ENCODE results near the gene ALOX5.

The ALOX5 gene

DNA sequence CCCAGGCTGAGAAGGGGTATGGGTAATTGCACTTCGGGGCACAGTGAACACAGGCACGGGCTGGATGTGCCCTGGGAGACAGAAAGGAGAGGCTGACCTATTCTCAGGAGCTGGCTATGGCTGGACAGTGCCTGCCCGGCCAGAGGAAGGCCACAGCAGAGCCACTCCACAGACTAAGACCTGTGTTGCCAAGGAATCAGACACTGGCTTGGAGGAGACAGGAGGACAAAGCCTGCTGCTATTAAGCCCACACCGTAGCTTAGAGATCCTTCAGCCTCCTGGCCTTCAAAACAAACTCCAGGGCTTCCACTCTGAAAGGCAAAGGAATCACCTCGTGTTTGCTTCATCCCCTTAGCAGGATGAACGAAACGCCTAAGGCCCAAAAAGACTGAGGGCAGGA is 82.2 kb downstream of the ALOX5 start:
- WGBS, 2 experiments (ENCODE audit: insufficient coverage in 2 of 2) = 86 to 93% methylated on average over 5 to 6 of the region's 7 CpGs
- H3K27ac ChIP-seq (ENCODE audit: low read depth, low read length, severe bottlenecking) = no peak overlapping the region
- no peaks in the 10 kb centered on the region for H3K9me3 ChIP-seq (ENCODE audit: control insufficient read depth, low read length)
- H3K4me3 ChIP-seq (ENCODE audit: extremely low read depth, insufficient read depth, low read length, poor library complexity, severe bottlenecking) = no peak overlapping the region
- peaks cover 12% of the 10 kb centered on the region for H3K36me3 ChIP-seq (ENCODE audit: control insufficient read depth, insufficient read depth, low read length)
- H3K4me1 ChIP-seq (ENCODE audit: control insufficient read depth, insufficient read depth, low read length, poor library complexity, severe bottlenecking) = peaks cover 5% of the 10 kb centered on the region

DNA sequence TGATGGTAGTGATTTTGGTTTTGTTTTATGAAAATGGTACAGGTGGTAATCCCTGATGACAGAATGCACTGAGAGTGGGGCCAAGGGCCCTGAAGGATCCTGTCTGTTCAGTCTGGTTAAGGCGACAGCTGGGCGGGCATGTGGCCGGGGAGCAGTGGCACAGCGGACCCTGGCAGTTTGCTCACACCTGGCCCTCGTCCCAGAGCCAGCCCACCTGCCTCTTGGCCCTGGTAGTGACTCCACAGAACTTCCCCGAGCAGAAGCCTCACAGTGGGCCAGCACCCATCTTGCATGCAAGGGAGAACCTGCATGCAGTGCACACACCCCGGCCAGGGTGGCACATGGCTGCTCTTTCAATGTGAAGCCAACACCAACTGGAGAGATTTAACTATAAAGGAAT is 82.8 kb downstream of the ALOX5 start:
- H3K4me3 ChIP-seq (ENCODE audit: extremely low read depth, insufficient read depth, low read length, poor library complexity, severe bottlenecking) = no peak overlapping the region
- 91 to 93% methylated on average over 5 to 6 of the region's 7 CpGs for WGBS, 2 experiments (ENCODE audit: insufficient coverage in 2 of 2)
- H3K36me3 ChIP-seq (ENCODE audit: control insufficient read depth, insufficient read depth, low read length) = peaks cover 12% of the 10 kb centered on the region
- no peak overlapping the region for H3K27ac ChIP-seq (ENCODE audit: low read depth, low read length, severe bottlenecking)
- no peaks in the 10 kb centered on the region for H3K9me3 ChIP-seq (ENCODE audit: control insufficient read depth, low read length)
- H3K4me1 ChIP-seq (ENCODE audit: control insufficient read depth, insufficient read depth, low read length, poor library complexity, severe bottlenecking) = peaks cover 5% of the 10 kb centered on the region

DNA sequence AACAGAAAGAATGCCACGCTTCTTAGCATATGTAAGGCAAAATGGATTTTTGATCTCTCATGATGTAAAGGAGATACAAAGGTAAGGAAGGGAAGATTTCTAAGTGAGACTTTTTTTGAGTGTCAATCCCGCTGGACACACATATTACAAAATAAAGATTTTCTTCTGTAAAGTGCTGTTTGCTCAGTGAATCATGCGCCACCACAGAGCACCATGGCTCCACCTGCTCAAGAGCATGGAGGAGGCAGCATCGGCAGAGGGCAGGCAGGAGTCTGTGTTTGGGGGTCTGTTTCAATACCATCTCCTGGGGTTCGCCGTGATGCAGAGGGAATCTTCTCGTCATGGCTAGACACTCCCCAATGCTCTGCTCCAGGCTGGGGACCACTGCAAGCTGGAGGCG is 83.5 kb downstream of the ALOX5 start:
- Histone ChIP-seq H3K4me3 (ENCODE audit: extremely low read depth, insufficient read depth, low read length, poor library complexity, severe bottlenecking) (no peak overlapping the region), H3K9me3 (ENCODE audit: control insufficient read depth, low read length) (no peaks in the 10 kb centered on the region), H3K36me3 (ENCODE audit: control insufficient read depth, insufficient read depth, low read length) (peaks cover 12% of the 10 kb centered on the region), H3K27ac (ENCODE audit: low read depth, low read length, severe bottlenecking) (no peak overlapping the region), H3K4me1 (ENCODE audit: control insufficient read depth, insufficient read depth, low read length, poor library complexity, severe bottlenecking) (peaks cover 5% of the 10 kb centered on the region)
- 92 to 100% methylated on average over 5 to 7 of the region's 8 CpGs for WGBS, 2 experiments (ENCODE audit: insufficient coverage in 2 of 2)

DNA sequence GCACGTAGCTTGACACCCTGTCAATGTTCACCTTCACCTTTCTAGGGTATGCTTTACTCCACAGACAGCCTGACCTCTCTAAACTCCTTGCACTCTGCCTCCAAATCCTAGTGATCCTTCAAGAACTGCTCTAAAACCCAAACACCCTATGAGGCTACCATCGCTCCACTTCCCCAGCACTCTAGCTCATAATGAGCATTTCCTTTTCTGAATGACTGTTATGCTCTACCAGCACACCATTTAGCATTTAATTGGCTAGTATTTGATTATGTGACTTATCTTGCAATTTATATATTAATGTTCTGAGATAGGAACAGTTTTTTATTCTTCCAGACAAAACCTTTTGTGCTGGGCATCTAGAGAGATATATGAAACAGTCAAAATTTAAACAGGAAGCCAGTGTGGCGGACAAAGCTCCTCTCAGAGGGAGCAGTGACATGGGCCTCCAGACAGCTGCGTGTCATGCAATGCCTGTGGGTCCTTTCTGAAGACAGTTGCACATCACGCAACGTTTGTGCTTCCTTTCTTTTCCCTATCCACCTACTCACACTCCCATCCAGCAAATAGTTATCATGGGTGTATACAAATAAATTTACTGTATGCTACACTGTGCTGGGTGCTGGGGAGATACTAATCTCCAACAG is 86.3 kb downstream of the ALOX5 start:
- H3K36me3 ChIP-seq (ENCODE audit: control insufficient read depth, insufficient read depth, low read length) = peaks cover 12% of the 10 kb centered on the region
- WGBS, 2 experiments (ENCODE audit: insufficient coverage in 2 of 2) = 93 to 97% methylated on average over 4 of the region's 6 CpGs

DNA sequence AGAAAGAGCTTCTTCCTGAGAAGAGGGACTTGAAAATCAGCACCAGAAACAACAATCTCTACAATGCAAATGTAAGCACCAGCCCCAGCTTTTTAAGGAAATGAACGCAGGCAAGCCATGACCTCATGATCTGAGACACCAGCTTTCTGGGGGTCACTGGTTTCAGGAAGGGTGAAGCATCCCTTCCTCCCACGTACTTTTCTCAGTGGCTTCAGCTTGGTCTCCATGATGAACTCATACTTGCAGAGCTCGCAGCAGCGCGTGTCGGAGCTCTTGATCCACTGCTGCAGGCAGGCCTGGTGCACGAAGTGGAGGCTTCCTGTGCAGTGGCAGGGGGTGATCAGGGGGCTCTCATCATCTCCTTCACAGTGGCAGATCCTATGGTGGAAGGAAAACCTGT is 87.0 kb downstream of the ALOX5 start:
- 95 to 97% methylated on average over 7 of the region's 7 CpGs for WGBS, 2 experiments (ENCODE audit: insufficient coverage in 2 of 2)
- H3K4me3 ChIP-seq (ENCODE audit: extremely low read depth, insufficient read depth, low read length, poor library complexity, severe bottlenecking) = no peak overlapping the region
- no peaks in the 10 kb centered on the region for H3K9me3 ChIP-seq (ENCODE audit: control insufficient read depth, low read length)
- no peaks in the 10 kb centered on the region for H3K4me1 ChIP-seq (ENCODE audit: control insufficient read depth, insufficient read depth, low read length, poor library complexity, severe bottlenecking)
- peaks cover 12% of the 10 kb centered on the region for H3K36me3 ChIP-seq (ENCODE audit: control insufficient read depth, insufficient read depth, low read length)
- no peak overlapping the region for H3K27ac ChIP-seq (ENCODE audit: low read depth, low read length, severe bottlenecking)

More for the DNA sequence above, 86.3 kb downstream of the ALOX5 start:
- no peak overlapping the region for H3K27ac ChIP-seq (ENCODE audit: low read depth, low read length, severe bottlenecking)
- H3K9me3 ChIP-seq (ENCODE audit: control insufficient read depth, low read length) = no peaks in the 10 kb centered on the region
- H3K4me3 ChIP-seq (ENCODE audit: extremely low read depth, insufficient read depth, low read length, poor library complexity, severe bottlenecking) = no peak overlapping the region
- no peaks in the 10 kb centered on the region for H3K4me1 ChIP-seq (ENCODE audit: control insufficient read depth, insufficient read depth, low read length, poor library complexity, severe bottlenecking)

DNA sequence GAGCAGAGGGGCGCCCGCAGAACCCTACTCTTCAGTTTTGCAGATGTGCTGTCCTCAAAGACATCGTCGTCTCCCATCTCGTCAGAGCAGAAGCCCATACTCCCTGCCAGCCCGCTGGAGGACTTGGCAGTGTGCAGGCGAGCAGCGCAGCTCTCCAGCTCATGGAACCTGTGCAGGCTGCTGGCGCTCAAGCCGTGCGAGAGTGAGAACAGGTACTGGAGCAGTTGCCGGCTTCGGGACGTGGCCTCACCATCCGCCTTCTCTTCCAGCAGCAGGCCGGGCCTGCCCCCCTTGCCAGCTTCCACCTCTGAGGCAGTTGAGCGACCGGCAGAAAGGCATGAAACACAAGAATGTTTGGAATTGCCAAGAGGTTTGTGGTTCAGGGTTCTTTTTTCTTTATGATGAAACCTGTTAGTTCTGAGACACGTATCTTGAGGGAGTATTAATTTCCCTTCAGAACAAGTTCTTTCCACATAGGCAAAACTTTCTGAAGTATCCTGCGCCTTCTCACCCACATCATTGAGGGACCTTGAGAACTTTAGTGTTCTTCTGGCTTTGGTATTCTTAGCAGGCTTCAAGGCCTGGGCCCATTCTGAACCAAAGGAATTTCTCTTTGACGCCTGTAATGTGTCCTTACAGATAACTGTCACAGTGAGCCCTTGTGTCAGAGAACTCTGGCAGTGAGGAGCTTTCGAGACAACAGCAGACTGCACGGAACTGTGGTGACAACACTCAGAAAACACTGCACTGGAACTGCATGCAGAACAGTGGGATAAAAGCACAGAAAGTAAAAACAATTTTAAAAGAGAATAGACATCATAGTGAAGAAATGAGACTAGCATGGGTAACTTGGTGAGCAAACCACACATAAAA is 89.5 kb downstream of the ALOX5 start:
- Histone ChIP-seq H3K4me3 (ENCODE audit: extremely low read depth, insufficient read depth, low read length, poor library complexity, severe bottlenecking) (no peak overlapping the region), H3K4me1 (ENCODE audit: control insufficient read depth, insufficient read depth, low read length, poor library complexity, severe bottlenecking) (no peaks in the 10 kb centered on the region), H3K27ac (ENCODE audit: low read depth, low read length, severe bottlenecking) (no peak overlapping the region), H3K36me3 (ENCODE audit: control insufficient read depth, insufficient read depth, low read length) (peaks cover 5% of the 10 kb centered on the region), H3K9me3 (ENCODE audit: control insufficient read depth, low read length) (no peaks in the 10 kb centered on the region)
- WGBS, 2 experiments (ENCODE audit: insufficient coverage in 2 of 2) = 93 to 100% methylated on average over 15 to 20 of the region's 23 CpGs

DNA sequence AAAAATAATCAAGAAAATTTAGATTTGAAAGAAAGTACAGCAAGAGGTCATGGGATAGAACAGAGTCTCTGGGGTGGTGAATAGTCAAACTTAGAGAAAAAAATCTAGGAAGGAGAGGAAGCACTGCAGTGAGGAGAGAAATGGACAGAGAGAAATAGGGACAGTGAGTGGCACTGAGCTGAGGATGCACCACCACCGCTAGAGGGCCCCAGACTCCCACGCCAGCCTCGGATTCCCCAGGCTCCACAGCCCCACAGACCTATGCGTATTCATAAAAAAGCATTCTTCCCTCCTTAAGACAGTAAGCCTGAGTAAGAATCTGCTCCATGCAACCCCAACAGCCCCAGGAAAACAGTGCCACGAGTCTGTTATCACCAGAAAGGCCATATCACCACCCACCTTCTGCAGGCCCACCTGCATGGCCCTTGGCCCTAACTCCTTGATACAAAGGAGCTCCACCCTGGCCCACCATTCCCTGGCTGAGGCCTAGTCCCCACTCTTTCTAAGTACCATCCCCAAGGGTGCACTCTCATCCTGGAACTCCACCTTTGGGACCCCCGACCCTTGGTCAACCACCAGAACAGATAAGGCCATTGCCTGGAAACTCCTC is 91.0 kb downstream of the ALOX5 start:
- Histone ChIP-seq H3K4me1 (ENCODE audit: control insufficient read depth, insufficient read depth, low read length, poor library complexity, severe bottlenecking) (no peaks in the 10 kb centered on the region), H3K27ac (ENCODE audit: low read depth, low read length, severe bottlenecking) (no peak overlapping the region), H3K36me3 (ENCODE audit: control insufficient read depth, insufficient read depth, low read length) (no peaks in the 10 kb centered on the region), H3K4me3 (ENCODE audit: extremely low read depth, insufficient read depth, low read length, poor library complexity, severe bottlenecking) (no peak overlapping the region), H3K9me3 (ENCODE audit: control insufficient read depth, low read length) (no peaks in the 10 kb centered on the region)
- WGBS, 2 experiments (ENCODE audit: insufficient coverage in 2 of 2) = 13 to 17% methylated on average over 4 to 5 of the region's 6 CpGs

DNA sequence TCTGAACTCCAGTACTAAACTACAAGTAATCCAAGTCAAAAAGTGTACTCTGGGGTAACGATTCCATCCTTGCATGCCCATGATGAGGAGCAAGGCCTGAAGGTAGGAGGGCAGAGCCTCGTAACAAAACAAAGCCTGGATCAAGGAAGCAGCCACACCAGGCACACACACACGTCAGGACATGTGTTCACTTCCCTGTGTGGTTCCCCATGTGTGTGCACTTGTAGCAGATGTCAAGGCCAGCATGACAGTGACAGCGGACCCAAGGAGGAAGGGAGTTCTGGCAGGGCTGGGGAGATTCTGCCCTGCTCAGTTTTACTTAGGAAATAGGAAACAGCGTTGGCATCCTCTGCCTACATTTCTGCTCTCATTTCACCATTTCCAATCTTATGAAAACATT is 92.8 kb downstream of the ALOX5 start:
- no peak overlapping the region for H3K4me3 ChIP-seq (ENCODE audit: extremely low read depth, insufficient read depth, low read length, poor library complexity, severe bottlenecking)
- 94 to 98% methylated on average over 2 to 5 of the region's 5 CpGs for WGBS, 2 experiments (ENCODE audit: insufficient coverage in 2 of 2)

DNA sequence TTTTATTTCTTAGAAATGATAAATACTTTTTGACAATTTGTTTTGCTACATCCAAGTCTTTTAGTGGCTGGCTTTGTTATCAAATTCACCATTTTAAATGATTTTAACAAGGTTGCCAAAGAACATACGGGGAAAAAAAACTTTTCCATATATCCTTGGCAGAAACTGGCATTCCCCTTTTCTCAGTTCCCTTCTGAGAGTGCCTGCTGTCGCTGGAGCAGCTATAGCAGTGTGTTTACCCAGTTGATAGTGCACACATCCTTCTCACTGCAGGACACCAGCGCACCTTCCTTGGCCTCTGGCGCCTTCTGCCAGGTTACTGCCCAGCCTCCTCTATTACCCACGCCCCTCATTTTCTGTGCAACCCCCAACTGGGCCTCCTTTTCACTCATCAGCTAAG is 94.1 kb downstream of the ALOX5 start:
- Histone ChIP-seq H3K4me3 (ENCODE audit: extremely low read depth, insufficient read depth, low read length, poor library complexity, severe bottlenecking) (no peak overlapping the region), H3K27ac (ENCODE audit: low read depth, low read length, severe bottlenecking) (no peak overlapping the region), H3K9me3 (ENCODE audit: control insufficient read depth, low read length) (no peaks in the 10 kb centered on the region), H3K4me1 (ENCODE audit: control insufficient read depth, insufficient read depth, low read length, poor library complexity, severe bottlenecking) (peaks cover 17% of the 10 kb centered on the region), H3K36me3 (ENCODE audit: control insufficient read depth, insufficient read depth, low read length) (no peaks in the 10 kb centered on the region)
- whole genome bisulfite sequencing, 2 experiments (ENCODE audit: insufficient coverage in 2 of 2) = 78 to 87% methylated on average over 5 of the region's 5 CpGs

More for the DNA sequence above, 92.8 kb downstream of the ALOX5 start:
- Histone ChIP-seq H3K4me1 (ENCODE audit: control insufficient read depth, insufficient read depth, low read length, poor library complexity, severe bottlenecking) (peaks cover 8% of the 10 kb centered on the region), H3K27ac (ENCODE audit: low read depth, low read length, severe bottlenecking) (no peak overlapping the region), H3K36me3 (ENCODE audit: control insufficient read depth, insufficient read depth, low read length) (no peaks in the 10 kb centered on the region), H3K9me3 (ENCODE audit: control insufficient read depth, low read length) (no peaks in the 10 kb centered on the region)

DNA sequence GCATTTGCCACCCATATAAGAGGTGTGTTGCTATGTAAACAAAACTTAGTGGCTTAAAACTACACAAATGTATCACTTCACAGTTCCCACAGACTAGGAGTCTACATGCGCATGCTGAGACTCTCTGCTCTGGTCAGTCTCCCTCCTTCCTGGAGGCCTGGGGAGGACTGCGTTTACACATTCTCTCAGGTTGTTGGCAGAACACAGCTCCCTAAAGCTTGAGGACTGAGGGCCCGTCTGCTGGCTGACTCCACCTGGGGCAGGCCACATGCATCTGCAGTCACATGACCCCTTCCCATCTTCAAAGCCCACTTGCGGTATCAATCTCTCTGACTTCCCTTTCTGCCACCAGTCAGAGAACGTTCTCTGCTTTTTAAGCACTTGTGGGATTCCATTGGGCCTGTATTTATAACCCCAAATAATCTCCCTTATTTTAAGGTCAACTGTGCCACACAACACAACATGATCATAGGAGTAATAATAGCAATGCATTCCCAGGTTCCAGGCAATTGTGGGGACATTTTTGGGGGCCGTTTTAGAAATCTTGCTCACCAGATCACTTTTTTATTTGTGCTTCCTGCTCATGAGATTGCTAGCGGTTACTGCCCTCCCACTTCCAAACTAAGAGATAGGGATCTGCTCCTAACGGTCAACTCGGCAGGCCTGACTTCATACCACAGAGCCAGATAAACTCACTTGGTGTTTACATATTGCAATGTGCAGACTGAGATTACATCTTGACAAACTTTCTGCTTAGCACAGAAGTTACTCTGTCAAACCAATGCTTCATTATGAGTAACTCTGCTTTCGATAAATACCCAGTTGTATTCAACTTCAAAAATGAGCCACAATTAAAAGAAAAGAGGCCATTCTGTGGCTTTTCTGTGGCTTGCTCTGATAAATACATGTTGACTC is 96.3 kb downstream of the ALOX5 start:
- Histone ChIP-seq H3K27ac (ENCODE audit: low read depth, low read length, severe bottlenecking) (peak overlapping the region; percentile 83), H3K4me1 (ENCODE audit: control insufficient read depth, insufficient read depth, low read length, poor library complexity, severe bottlenecking) (peaks cover 17% of the 10 kb centered on the region), H3K36me3 (ENCODE audit: control insufficient read depth, insufficient read depth, low read length) (no peaks in the 10 kb centered on the region), H3K4me3 (ENCODE audit: extremely low read depth, insufficient read depth, low read length, poor library complexity, severe bottlenecking) (no peak overlapping the region), H3K9me3 (ENCODE audit: control insufficient read depth, low read length) (no peaks in the 10 kb centered on the region)
- 64 to 85% methylated on average over 7 of the region's 10 CpGs for WGBS, 2 experiments (ENCODE audit: insufficient coverage in 2 of 2)
